ENCODE measurements around the gene SYT1.

The SYT1 gene

GRCh38 chr12:79191391-79191790, 326.8 kb downstream of the SYT1 start:
- ChIA-PET CTCF (no interaction called here), POLR2A (no interaction called here)
- no peak for TF ChIP-seq ZNF10 (tag by site-specific recombination; IDR thresholded peaks at IDR 0.05)
- TF ChIP-seq ZNF423 (tag by site-specific recombination; IDR thresholded peaks at IDR 0.05) = no peak
- TF ChIP-seq KLF10 (tag by site-specific recombination; IDR thresholded peaks at IDR 0.05) = no peak
- TF ChIP-seq ZNF707 (tag by site-specific recombination; IDR thresholded peaks at IDR 0.05) = no peak
- TF ChIP-seq ZNF184 (tag by site-specific recombination; IDR thresholded peaks at IDR 0.05) = no peak
- no peak for TF ChIP-seq MZF1 (tag by site-specific recombination; IDR thresholded peaks at IDR 0.05; ENCODE audit: borderline replicate concordance)
- no peak for TF ChIP-seq ZNF211 (tag by site-specific recombination; IDR thresholded peaks at IDR 0.05; ENCODE audit: low read depth)
- H3K9me3 ChIP-seq (ENCODE audit: control insufficient read depth, insufficient read depth, low read depth, low read length) = no peaks in the 10 kb centered on the region
- no peak overlapping the region for H3K27ac ChIP-seq (ENCODE audit: extremely low read depth, low read depth, low read length)
- H3K4me3 ChIP-seq (ENCODE audit: low read depth, low read length) = no peak overlapping the region
- H3K36me3 ChIP-seq (ENCODE audit: control insufficient read depth in 2 of 2, insufficient read depth in 1 of 2, low read length in 2 of 2) = no peaks in the 10 kb centered on the region
- H3K4me1 ChIP-seq (ENCODE audit: control insufficient read depth, insufficient read depth, low read length) = no peaks in the 10 kb centered on the region

GRCh38 chr12:79194595-79194994, 330.0 kb downstream of the SYT1 start:
- Histone ChIP-seq H3K9me3 (ENCODE audit: control insufficient read depth, insufficient read depth, low read depth, low read length) (no peaks in the 10 kb centered on the region), H3K27ac (ENCODE audit: extremely low read depth, low read depth, low read length) (no peak overlapping the region), H3K36me3 (ENCODE audit: control insufficient read depth in 2 of 2, insufficient read depth in 1 of 2, low read length in 2 of 2) (no peaks in the 10 kb centered on the region), H3K4me3 (ENCODE audit: low read depth, low read length) (no peak overlapping the region), H3K4me1 (ENCODE audit: control insufficient read depth, insufficient read depth, low read length) (no peaks in the 10 kb centered on the region)
- TF ChIP-seq ZBTB17 (tag by site-specific recombination; IDR thresholded peaks at IDR 0.05) = no peak
- TF ChIP-seq ZFP37 (tag by site-specific recombination; IDR thresholded peaks at IDR 0.05) = no peak
- no peak for TF ChIP-seq ZNF274 (IDR thresholded peaks at IDR 0.05; ENCODE audit: low read length)
- TF ChIP-seq ZNF274 (tag by site-specific recombination; IDR thresholded peaks at IDR 0.05; ENCODE audit: borderline replicate concordance) = no peak
- TF ChIP-seq ZNF26 (tag by site-specific recombination; IDR thresholded peaks at IDR 0.05) = no peak
- TF ChIP-seq WT1 (tag by site-specific recombination; IDR thresholded peaks at IDR 0.05) = no peak
- TF ChIP-seq ZNF335 (tag by site-specific recombination; conservative IDR thresholded peaks at IDR 0.05) = no peak
- TF ChIP-seq PBX3 (CRISPR knock-in tag; IDR thresholded peaks at IDR 0.05) = no peak
- TF ChIP-seq ZNF302 (tag by site-specific recombination; IDR thresholded peaks at IDR 0.05; ENCODE audit: low read depth) = no peak
- TF ChIP-seq ZNF354C (tag by site-specific recombination; IDR thresholded peaks at IDR 0.05; ENCODE audit: borderline replicate concordance, low read depth) = no peak
- no peak for TF ChIP-seq ZSCAN18 (tag by site-specific recombination; IDR thresholded peaks at IDR 0.05)
- no peak for TF ChIP-seq ZNF214 (tag by site-specific recombination; IDR thresholded peaks at IDR 0.05; ENCODE audit: borderline replicate concordance)
- TF ChIP-seq PRDM6 (tag by site-specific recombination; IDR thresholded peaks at IDR 0.05) = no peak
- TF ChIP-seq GLI4 (tag by site-specific recombination; IDR thresholded peaks at IDR 0.05) = no peak
- no peak for TF ChIP-seq ZNF157 (tag by site-specific recombination; IDR thresholded peaks at IDR 0.05)
- TF ChIP-seq ZNF133 (tag by site-specific recombination; IDR thresholded peaks at IDR 0.05) = no peak
- no peak for TF ChIP-seq KLF8 (tag by site-specific recombination; IDR thresholded peaks at IDR 0.05)
- TF ChIP-seq ZNF37A (tag by site-specific recombination; IDR thresholded peaks at IDR 0.05) = no peak
- no peak for TF ChIP-seq ZNF626 (tag by site-specific recombination; IDR thresholded peaks at IDR 0.05)
- TF ChIP-seq ZEB2 (tag by site-specific recombination; IDR thresholded peaks at IDR 0.05) = no peak
- CTCF ChIA-PET = no interaction called here
- POLR2A ChIA-PET = no interaction called here

All from HEK293 (cell line).